Loucy (cell line): ENCODE results near the gene ENOX1.

ENCODE experiments used
- H2AFZ ChIP-seq: fragments of 200-600 bp; sonication (generic); 2 replicates; pipeline ENCODE4 v1.6.0; 2016; ENCODE audit warnings: antibody characterized with exemption, mild to moderate bottlenecking, low read length, moderate library complexity
- H3F3A ChIP-seq: fragments of 200-600 bp; 2 replicates; pipeline ENCODE4 v1.6.0; 2016; ENCODE audit warnings: antibody characterized with exemption, low read depth, mild to moderate bottlenecking
- H3K27me3 ChIP-seq: fragments of 200-600 bp; sonication (generic); 2 replicates; pipeline ENCODE4 v1.6.1; 2014; ENCODE audit warnings: low read length, mild to moderate bottlenecking; ENCODE audit not compliant: insufficient read depth, poor library complexity, severe bottlenecking
- H3K36me3 ChIP-seq: fragments of 200-600 bp; sonication (generic); 2 replicates; pipeline ENCODE4 v1.6.1; 2016; ENCODE audit warnings: low read length; ENCODE audit not compliant: insufficient read depth
- H3K4me1 ChIP-seq: fragments of 200-600 bp; sonication (generic); 2 replicates; pipeline ENCODE4 v1.5.1; 2014; ENCODE audit warnings: low read length, mild to moderate bottlenecking; ENCODE audit not compliant: insufficient read depth, poor library complexity, severe bottlenecking
- H3K4me2 ChIP-seq: fragments of 200-600 bp; sonication (generic); 2 replicates; pipeline ENCODE4 v1.6.0; 2014; ENCODE audit warnings: antibody characterized with exemption, low read length, low read depth, mild to moderate bottlenecking; ENCODE audit not compliant: poor library complexity, severe bottlenecking
- H3K4me3 ChIP-seq: fragments of 200-600 bp; sonication (generic); 2 replicates; pipeline ENCODE4 v1.5.1; 2014; ENCODE audit warnings: low read length, mild to moderate bottlenecking, mixed read lengths; ENCODE audit not compliant: poor library complexity, severe bottlenecking
- H3K79me2 ChIP-seq: fragments of 200-600 bp; sonication (generic); 2 replicates; pipeline ENCODE4 v1.6.1; 2014; ENCODE audit warnings: low read length; ENCODE audit not compliant: insufficient read depth
- H3K9ac ChIP-seq: fragments of 200-600 bp; sonication (generic); 2 replicates; pipeline ENCODE4 v1.6.0; 2014; ENCODE audit warnings: mild to moderate bottlenecking, low read depth, low read length, moderate library complexity; ENCODE audit not compliant: poor library complexity, severe bottlenecking
- H3K9me2 ChIP-seq: fragments of 200-600 bp; sonication (generic); replicated peaks from 2 replicates; pipeline ENCODE4 v1.6.1; 2016; ENCODE audit warnings: low read depth, low read length, mixed read lengths
- H3K9me3 ChIP-seq: fragments of 200-600 bp; sonication (generic); 2 replicates; pipeline ENCODE4 v1.6.1; 2014; ENCODE audit warnings: mild to moderate bottlenecking, antibody characterized with exemption, low read length, low read depth; ENCODE audit not compliant: insufficient read depth
- H4K20me1 ChIP-seq: fragments of 200-600 bp; sonication (generic); 2 replicates; pipeline ENCODE4 v1.6.0; 2014; ENCODE audit warnings: antibody characterized with exemption, low read length, mild to moderate bottlenecking; ENCODE audit not compliant: insufficient read depth, poor library complexity, severe bottlenecking
- EZH2phosphoT487 ChIP-seq: fragments of 200-600 bp; IDR thresholded peaks from 2 replicates; pipeline ENCODE4 v1.6.1; 2018; ENCODE audit warnings: antibody characterized with exemption, mild to moderate bottlenecking, moderate library complexity, borderline replicate concordance
- TF ChIP-seq, protein P1 (sequence below): fragments of 200-600 bp; sonication (generic); conservative IDR thresholded peaks from 2 replicates; pipeline ENCODE4 v1.5.1; 2014; ENCODE audit warnings: mild to moderate bottlenecking, antibody characterized with exemption, low read length

The ENOX1 gene

DNA sequence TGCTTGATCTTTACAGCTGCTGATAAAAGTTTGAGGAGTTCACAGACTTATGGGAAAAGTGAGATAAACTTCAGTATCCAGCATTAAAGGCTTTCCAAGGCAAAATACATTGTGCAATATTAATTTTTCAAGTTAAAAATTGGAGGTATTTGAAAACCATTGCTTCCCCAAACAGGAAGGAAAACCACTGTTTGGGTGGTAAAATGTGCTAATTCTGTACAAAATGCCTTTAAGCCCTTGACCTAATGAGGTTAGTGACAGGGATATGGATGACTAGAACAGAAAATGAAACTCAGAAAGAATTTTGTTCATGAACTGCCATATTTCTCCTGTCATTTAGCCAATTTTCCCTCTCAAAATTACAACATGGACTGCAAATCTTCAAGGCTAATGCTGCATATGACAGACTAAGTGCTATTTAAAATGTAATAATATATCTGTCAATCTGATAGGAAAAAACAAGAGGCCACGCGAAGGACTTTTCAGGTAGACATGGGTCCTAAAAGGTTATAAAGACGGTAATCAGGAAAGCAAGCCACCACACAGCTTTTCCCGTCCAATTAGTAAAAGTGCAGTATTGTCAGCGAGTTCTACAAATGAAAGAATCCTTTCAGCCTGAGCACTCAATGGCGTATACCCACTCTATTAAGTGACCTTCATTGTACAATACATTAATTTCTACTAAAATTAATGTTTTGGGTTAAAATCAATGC lies 212.8 kb downstream of the ENOX1 start:
- H3K4me3 ChIP-seq: peak overlapping the region; percentile 37
- H3K4me2 ChIP-seq: peak overlapping the region; percentile 53
- H4K20me1 ChIP-seq: no peaks in the 10 kb centered on the region
- H3K27me3 ChIP-seq: no peaks in the 10 kb centered on the region
- peak overlapping the region; percentile 6 for H3K9ac ChIP-seq
- H3K4me1 ChIP-seq: peaks cover 26% of the 10 kb centered on the region
- no peaks in the 10 kb centered on the region for H3K36me3 ChIP-seq
- H3K9me3 ChIP-seq: no peaks in the 10 kb centered on the region
- H3K79me2 ChIP-seq: no peaks in the 10 kb centered on the region
- TF ChIP-seq, protein P1, sequence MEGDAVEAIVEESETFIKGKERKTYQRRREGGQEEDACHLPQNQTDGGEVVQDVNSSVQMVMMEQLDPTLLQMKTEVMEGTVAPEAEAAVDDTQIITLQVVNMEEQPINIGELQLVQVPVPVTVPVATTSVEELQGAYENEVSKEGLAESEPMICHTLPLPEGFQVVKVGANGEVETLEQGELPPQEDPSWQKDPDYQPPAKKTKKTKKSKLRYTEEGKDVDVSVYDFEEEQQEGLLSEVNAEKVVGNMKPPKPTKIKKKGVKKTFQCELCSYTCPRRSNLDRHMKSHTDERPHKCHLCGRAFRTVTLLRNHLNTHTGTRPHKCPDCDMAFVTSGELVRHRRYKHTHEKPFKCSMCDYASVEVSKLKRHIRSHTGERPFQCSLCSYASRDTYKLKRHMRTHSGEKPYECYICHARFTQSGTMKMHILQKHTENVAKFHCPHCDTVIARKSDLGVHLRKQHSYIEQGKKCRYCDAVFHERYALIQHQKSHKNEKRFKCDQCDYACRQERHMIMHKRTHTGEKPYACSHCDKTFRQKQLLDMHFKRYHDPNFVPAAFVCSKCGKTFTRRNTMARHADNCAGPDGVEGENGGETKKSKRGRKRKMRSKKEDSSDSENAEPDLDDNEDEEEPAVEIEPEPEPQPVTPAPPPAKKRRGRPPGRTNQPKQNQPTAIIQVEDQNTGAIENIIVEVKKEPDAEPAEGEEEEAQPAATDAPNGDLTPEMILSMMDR: no peak
- no peak for TF ChIP-seq EZH2phosphoT487
- no peaks in the 10 kb centered on the region for H3K9me2 ChIP-seq
- H3F3A ChIP-seq: no peaks in the 10 kb centered on the region
- H2AFZ ChIP-seq: peak overlapping the region; percentile 65; the same call in 1 of the 2 replicates

DNA sequence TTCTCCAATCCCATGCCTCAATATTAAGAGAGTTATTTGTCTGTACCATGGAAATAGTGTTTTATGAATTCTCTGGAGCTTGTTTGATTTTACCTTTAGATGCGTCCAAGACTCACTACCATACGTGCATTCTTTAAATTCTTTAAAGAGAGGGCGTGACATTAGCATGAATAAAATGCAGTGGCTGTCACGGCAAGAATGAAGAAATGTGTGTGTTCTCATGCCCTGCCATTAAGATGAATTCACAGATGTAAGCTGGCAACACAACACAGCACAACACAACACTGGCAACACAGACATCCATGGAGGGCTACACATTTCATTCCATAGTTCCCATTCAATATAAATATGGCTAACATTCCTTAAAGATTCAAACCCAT lies 213.4 kb downstream of the ENOX1 start:
- no peaks in the 10 kb centered on the region for H3K27me3 ChIP-seq
- H3F3A ChIP-seq: no peaks in the 10 kb centered on the region
- peak overlapping the region; percentile 65; the same call in 1 of the 2 replicates for H2AFZ ChIP-seq
- H3K9ac ChIP-seq: no peak overlapping the region
- H3K4me3 ChIP-seq: no peak overlapping the region
- no peaks in the 10 kb centered on the region for H3K79me2 ChIP-seq
- H4K20me1 ChIP-seq: no peaks in the 10 kb centered on the region
- H3K36me3 ChIP-seq: no peaks in the 10 kb centered on the region
- peaks cover 26% of the 10 kb centered on the region for H3K4me1 ChIP-seq
- H3K4me2 ChIP-seq: peak overlapping the region; percentile 53
- no peaks in the 10 kb centered on the region for H3K9me2 ChIP-seq
- no peaks in the 10 kb centered on the region for H3K9me3 ChIP-seq
- TF ChIP-seq, protein P1: no peak
- TF ChIP-seq EZH2phosphoT487: no peak

DNA sequence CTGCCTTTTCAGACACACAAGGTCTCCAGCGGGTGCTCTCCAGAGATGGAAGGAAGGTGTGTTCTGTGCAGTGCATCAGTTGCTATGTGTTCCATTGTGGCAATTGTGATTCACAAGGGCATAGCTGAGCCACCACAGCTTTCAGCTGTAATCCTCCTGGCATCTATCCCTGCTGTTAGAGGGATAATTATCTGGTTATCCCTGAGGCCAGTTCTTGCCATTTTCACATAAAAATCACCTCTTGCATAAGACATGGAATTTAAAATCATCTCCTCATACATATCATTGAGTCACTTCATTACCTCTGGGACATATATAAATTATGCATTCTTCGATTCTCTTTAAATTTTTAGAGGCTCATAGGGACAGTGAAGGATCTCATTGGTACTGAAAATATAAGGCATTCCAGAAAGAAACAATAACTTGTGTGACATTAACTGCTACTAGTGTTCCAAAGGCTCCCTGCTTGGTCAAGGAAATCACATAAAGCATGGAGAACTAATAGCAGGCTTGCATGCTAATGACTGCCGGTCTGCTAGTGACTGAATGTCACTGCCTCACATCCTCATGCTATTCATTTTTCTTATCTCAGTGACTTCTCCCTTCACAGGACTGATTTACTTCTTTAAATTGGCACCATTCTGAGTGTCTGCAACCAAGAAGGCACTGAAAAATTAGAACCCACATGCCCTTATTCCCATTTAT lies 214.0 kb downstream of the ENOX1 start:
- no peak for TF ChIP-seq EZH2phosphoT487
- TF ChIP-seq, protein P1: no peak
- Histone ChIP-seq H3K9me3 (no peaks in the 10 kb centered on the region), H4K20me1 (no peaks in the 10 kb centered on the region), H3K4me2 (no peak overlapping the region), H2AFZ (no peak overlapping the region), H3K9ac (no peak overlapping the region), H3K4me1 (peaks cover 26% of the 10 kb centered on the region), H3K27me3 (no peaks in the 10 kb centered on the region), H3K36me3 (no peaks in the 10 kb centered on the region), H3K4me3 (no peak overlapping the region), H3F3A (no peaks in the 10 kb centered on the region), H3K79me2 (no peaks in the 10 kb centered on the region), H3K9me2 (no peaks in the 10 kb centered on the region)
